Panc1 (cell line): Measurements from ENCODE around the gene PARD6B.
"Not testable (repeated sequence)": the region's sequence is repeated elsewhere in the genome, so short reads cannot be mapped to it uniquely, and the experiment has no call there.

Experiments
- CTCF ChIP-seq: fragments of 450-650 bp; IDR thresholded peaks from 2 replicates; pipeline ENCODE4 v1.5.1; 2017; ENCODE audit warnings: mild to moderate bottlenecking
- REST ChIP-seq, 2 experiments: IDR thresholded peaks; 2 replicates each; pipeline ENCODE4 v1.6.1; 2011 to 2012; ENCODE audit warnings: low read depth in 2 of 2, control low read depth in 1 of 2, low read length in 1 of 2, mild to moderate bottlenecking in 1 of 2, moderate library complexity in 1 of 2; ENCODE audit not compliant: insufficient read depth in 1 of 2
- SIN3A ChIP-seq: IDR thresholded peaks from 2 replicates; pipeline ENCODE4 v1.6.1; 2012; ENCODE audit warnings: low read depth, mild to moderate bottlenecking, low read length, moderate library complexity, borderline replicate concordance; ENCODE audit not compliant: insufficient read depth

DNA sequence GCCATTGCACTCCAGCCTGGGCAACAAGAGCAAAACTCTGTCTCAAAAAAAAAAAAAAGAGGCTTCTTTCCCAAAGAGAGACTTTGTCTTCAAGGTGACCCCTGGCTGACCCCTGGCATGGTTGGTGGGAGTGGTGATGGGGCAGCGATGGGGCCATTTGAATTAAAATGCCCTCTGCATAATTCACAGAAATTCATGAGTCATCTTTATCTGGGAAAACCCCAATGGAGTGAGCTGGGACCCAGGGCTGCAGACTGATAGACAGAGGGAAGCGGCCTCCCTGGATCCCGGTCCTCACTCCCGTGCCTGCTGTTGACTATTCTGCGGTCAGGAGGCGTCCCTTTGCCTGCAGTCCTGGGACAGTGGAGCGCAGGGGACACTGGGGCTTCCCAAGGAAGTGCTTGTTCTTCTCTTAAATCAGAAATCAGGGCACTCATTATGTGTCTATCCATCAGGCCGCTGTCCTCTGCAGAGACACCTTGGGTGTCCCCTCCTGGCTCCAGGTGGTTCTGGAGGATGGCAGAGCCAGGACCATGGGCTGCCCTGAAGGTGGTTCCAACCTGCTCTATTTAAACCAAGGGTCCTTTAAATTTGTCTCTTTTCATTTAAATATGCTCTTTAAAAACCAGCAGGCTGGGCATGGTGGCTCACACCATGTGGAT lies 40.2 kb downstream of the PARD6B start:
- TF ChIP-seq SIN3A; CTCF; REST (IDR thresholded peaks at IDR 0.05; ENCODE audit: insufficient read depth in 1 of 2, low read depth in 2 of 2, low read length in 1 of 2): not testable (repeated sequence)
